ENCODE measurements around the gene SLC12A9. TPM values are rescaled to one million over a fixed set of nuclear protein-coding genes. Genes with fewer than 3 reads are reported as not detected.

The SLC12A9 gene
- total and polyA plus RNA-seq, 2 of the 8 experiments (the other 6 are each of a cell fraction or from before 2014, with no cell fraction given), result 31.4 to 40.1 TPM

GRCh38 chr7:100878685-100879084 lies 26.2 kb downstream of the SLC12A9 start:
- Histone ChIP-seq H3K27me3 (replicated peaks in 1 of 4; ENCODE audit: control insufficient read depth in 3 of 4, extremely low read depth in 1 of 4, insufficient read depth in 3 of 4, low read length in 3 of 4) (no peaks in the 10 kb centered on the region; a peak in 1 of 7 replicates), H4K91ac (replicated peaks; ENCODE audit: insufficient read length, low read length) (no peak overlapping the region), H2AK5ac (ENCODE audit: low read depth, low read length) (no peak overlapping the region), H3K79me2 (ENCODE audit: control insufficient read depth in 1 of 2, insufficient read depth in 2 of 2, low read length in 2 of 2) (peaks cover 31 to 73% of the 10 kb centered on the region in 2 experiments), H2AFZ (ENCODE audit: low read length) (no peak overlapping the region), H2BK15ac (ENCODE audit: low read length) (no peak overlapping the region), H2BK5ac (ENCODE audit: low read depth, low read length) (no peak overlapping the region), H2BK12ac (ENCODE audit: low read depth, low read length) (no peak overlapping the region), H3K4ac (replicated peaks; ENCODE audit: insufficient read length, low read depth, low read length) (no peak overlapping the region), H3K4me2 (ENCODE audit: insufficient read depth in 1 of 2, low read depth in 2 of 2, low read length in 2 of 2) (no peak overlapping the region), H3K23ac (ENCODE audit: insufficient read length) (no peak overlapping the region), H3K79me1 (ENCODE audit: low read depth, low read length) (peaks cover 8% of the 10 kb centered on the region; the same call in 1 of the 2 replicates), H3K18ac (ENCODE audit: extremely low read depth, low read length) (no peak overlapping the region), H2BK120ac (replicated peaks; ENCODE audit: low read depth, low read length) (no peak overlapping the region), H3K56ac (replicated peaks; ENCODE audit: insufficient read length, low read depth, low read length) (no peak overlapping the region), H4K5ac (ENCODE audit: insufficient read length, low read depth, low read length) (no peak overlapping the region), H3K4me3 (ENCODE audit: extremely low read depth in 1 of 4, insufficient read depth in 2 of 4, low read depth in 3 of 4, low read length in 4 of 4) (no peak overlapping the region), H3K9me3 (ENCODE audit: insufficient read depth in 2 of 2, low read depth in 1 of 2, low read length in 1 of 2) (no peaks in the 10 kb centered on the region), H2BK20ac (ENCODE audit: low read length) (no peak overlapping the region), H3K36me3 (ENCODE audit: control insufficient read depth in 2 of 4, insufficient read depth in 4 of 4, low read length in 3 of 4) (peaks cover 24 to 57% (median 32%) of the 10 kb centered on the region in 4 experiments), H3K14ac (ENCODE audit: insufficient read length) (no peak overlapping the region), H3K4me1 (replicated peaks in 1 of 4; ENCODE audit: control insufficient read depth in 3 of 4, insufficient read depth in 4 of 4, low read length in 3 of 4) (peaks cover 0 to 9% (median 1%) of the 10 kb centered on the region in 4 experiments; a peak in 3 of 7 replicates), H3K27ac (ENCODE audit: low read depth, low read length) (no peak overlapping the region), H4K20me1 (replicated peaks in 1 of 2; ENCODE audit: control insufficient read depth in 1 of 2, insufficient read depth in 2 of 2, low read length in 2 of 2) (peaks cover 17 to 21% of the 10 kb centered on the region in 2 experiments), H4K8ac (ENCODE audit: extremely low read depth, insufficient read depth, low read length) (no peak overlapping the region), H3K9ac (replicated peaks in 1 of 4; ENCODE audit: extremely low read depth in 1 of 4, low read depth in 3 of 4, low read length in 3 of 4) (no peak overlapping the region), H3K23me2 (ENCODE audit: low read depth, low read length) (peaks cover 8% of the 10 kb centered on the region)
- DNase-seq (ENCODE audit: low read depth in 1 of 2, low spot score in 2 of 2) (no peak), FAIRE-seq (no peak)
- 90% methylated on average over 6 of the region's 6 CpGs; no CpG with 5 or more reads in 1 of the 2 experiments for WGBS, 2 experiments (ENCODE audit: extremely low coverage in 1 of 2, insufficient coverage in 1 of 2, insufficient read length in 1 of 2, insufficient replicate concordance in 2 of 2, low coverage in 1 of 2, low lambda C conversion rate in 2 of 2, missing lambda C conversion rate in 1 of 2)
- POLR2A ChIA-PET (ENCODE audit: partially characterized antibody), result interaction anchor here (0.7 to 15.1 kb wide), 4 partner anchors 8 to 15 kb away, joined by 3 to 313 read pairs (median 13); partner anchors contain the start of genes TRIP6 and UFSP1
- CTCF ChIA-PET (ENCODE audit: partially characterized antibody), result interaction anchor here (0.6 to 0.8 kb wide), 2 partner anchors 8 to 54 kb away, joined by 4 to 5 read pairs; no protein-coding TSS in a partner anchor
- TF ChIP-seq TAF1 (IDR thresholded peaks at IDR 0.05; ENCODE audit: low read depth, low read length) (no peak), CTCF (IDR thresholded peaks at IDR 0.05; ENCODE audit: control extremely low read depth in 1 of 3, insufficient read depth in 1 of 3, low read depth in 1 of 3, low read length in 3 of 3) (no peak), EZH2 (IDR thresholded peaks at IDR 0.05; ENCODE audit: low read depth, low read length, severe bottlenecking) (no peak), E2F6 (IDR thresholded peaks at IDR 0.05) (no peak), SAP30 (IDR thresholded peaks at IDR 0.05; ENCODE audit: insufficient read depth, insufficient replicate concordance, low read length) (no peak), NRF1 (IDR thresholded peaks at IDR 0.05; ENCODE audit: low read depth, low read length) (no peak)
- TF ChIP-seq, protein P1, sequence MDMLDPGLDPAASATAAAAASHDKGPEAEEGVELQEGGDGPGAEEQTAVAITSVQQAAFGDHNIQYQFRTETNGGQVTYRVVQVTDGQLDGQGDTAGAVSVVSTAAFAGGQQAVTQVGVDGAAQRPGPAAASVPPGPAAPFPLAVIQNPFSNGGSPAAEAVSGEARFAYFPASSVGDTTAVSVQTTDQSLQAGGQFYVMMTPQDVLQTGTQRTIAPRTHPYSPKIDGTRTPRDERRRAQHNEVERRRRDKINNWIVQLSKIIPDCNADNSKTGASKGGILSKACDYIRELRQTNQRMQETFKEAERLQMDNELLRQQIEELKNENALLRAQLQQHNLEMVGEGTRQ (IDR thresholded peaks at IDR 0.05; ENCODE audit: low read length), result no peak
- TF ChIP-seq, protein P2, sequence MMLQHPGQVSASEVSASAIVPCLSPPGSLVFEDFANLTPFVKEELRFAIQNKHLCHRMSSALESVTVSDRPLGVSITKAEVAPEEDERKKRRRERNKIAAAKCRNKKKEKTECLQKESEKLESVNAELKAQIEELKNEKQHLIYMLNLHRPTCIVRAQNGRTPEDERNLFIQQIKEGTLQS (IDR thresholded peaks at IDR 0.05; ENCODE audit: insufficient read depth, low read depth, low read length), result no peak
